ENCODE measurements around the gene RNF149.
A peak's percentile ranks its signal among the peaks of the same experiment; 100 is the strongest.
"Not testable (repeated sequence)": the region's sequence is repeated elsewhere in the genome, so short reads cannot be mapped to it uniquely, and the experiment has no call there.

The RNF149 gene

DNA sequence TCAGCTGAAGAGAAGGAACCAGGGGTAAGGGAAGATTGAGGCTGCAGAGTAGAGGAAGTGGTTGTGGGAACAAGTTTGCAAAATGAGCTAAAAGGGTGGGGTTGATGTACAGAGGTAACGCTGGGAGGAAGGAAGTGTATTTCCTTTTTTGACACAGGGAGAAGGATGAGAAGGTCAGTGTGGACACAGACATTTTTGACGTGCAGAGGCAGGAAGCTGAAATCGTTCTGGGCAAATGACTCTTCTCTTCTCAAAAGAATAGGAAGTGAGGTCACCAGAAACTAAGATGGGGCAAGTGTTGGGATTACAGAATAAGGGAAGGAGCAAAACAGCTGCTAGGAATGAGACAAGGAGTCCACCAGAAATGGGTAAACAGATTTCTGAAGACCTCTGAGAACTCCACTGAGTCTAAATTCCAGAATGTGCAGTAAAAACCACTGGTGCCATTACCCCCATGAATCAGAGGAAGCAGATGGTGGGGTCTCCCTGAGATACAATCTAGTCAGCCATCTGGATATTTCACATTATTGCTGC, 20.0 kb upstream of the RNF149 start:
- TF ChIP-seq, protein P1, sequence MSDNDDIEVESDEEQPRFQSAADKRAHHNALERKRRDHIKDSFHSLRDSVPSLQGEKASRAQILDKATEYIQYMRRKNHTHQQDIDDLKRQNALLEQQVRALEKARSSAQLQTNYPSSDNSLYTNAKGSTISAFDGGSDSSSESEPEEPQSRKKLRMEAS (IDR thresholded peaks at IDR 0.05; ENCODE audit: low read depth, low read length), result peak; percentile 62
- TF ChIP-seq POLR2A (IDR thresholded peaks at IDR 0.05; ENCODE audit: extremely low read depth, insufficient read length), result no peak
- no peak overlapping the region for H3K4me3 ChIP-seq (ENCODE audit: low read depth, low read length)
- peak; percentile 93 for DNase-seq (ENCODE audit: low read depth)

DNA sequence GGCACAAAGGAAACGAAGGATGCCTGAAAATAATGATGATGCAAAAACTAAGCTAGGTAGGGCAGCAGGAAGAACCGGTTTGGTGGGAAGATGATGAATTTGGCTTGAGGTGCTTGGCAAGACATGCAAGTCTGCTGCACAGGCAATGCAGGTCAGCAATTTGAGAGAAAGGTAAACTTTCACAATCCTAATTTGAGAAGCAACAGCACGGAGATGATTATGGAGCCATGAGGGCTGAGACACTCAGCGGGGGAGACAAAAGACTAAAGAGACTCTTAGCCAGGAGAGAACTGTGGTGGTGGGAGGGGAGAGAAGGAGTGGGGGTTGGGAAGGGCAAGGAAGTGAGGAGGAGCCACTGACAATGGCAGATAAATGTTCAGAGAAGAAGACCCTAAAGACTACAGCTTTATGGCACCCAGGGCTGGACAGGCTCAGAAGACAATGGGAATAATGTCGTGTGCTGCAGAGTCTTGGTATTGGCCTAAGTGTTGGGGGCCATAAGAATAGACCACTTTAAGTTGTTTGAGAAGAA, 19.4 kb upstream of the RNF149 start:
- no peak for DNase-seq (ENCODE audit: low read depth)
- TF ChIP-seq, protein P2, sequence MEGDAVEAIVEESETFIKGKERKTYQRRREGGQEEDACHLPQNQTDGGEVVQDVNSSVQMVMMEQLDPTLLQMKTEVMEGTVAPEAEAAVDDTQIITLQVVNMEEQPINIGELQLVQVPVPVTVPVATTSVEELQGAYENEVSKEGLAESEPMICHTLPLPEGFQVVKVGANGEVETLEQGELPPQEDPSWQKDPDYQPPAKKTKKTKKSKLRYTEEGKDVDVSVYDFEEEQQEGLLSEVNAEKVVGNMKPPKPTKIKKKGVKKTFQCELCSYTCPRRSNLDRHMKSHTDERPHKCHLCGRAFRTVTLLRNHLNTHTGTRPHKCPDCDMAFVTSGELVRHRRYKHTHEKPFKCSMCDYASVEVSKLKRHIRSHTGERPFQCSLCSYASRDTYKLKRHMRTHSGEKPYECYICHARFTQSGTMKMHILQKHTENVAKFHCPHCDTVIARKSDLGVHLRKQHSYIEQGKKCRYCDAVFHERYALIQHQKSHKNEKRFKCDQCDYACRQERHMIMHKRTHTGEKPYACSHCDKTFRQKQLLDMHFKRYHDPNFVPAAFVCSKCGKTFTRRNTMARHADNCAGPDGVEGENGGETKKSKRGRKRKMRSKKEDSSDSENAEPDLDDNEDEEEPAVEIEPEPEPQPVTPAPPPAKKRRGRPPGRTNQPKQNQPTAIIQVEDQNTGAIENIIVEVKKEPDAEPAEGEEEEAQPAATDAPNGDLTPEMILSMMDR (IDR thresholded peaks at IDR 0.05; ENCODE audit: low read depth, low read length), result no peak
- TF ChIP-seq, protein P1 (IDR thresholded peaks at IDR 0.05; ENCODE audit: low read depth, low read length), result no peak
- no peak for TF ChIP-seq MYC (IDR thresholded peaks at IDR 0.05; ENCODE audit: low read depth, low read length)
- TF ChIP-seq POLR2A (IDR thresholded peaks at IDR 0.05; ENCODE audit: extremely low read depth, insufficient read length), result no peak
- no peak overlapping the region for H3K4me3 ChIP-seq (ENCODE audit: low read depth, low read length)

DNA sequence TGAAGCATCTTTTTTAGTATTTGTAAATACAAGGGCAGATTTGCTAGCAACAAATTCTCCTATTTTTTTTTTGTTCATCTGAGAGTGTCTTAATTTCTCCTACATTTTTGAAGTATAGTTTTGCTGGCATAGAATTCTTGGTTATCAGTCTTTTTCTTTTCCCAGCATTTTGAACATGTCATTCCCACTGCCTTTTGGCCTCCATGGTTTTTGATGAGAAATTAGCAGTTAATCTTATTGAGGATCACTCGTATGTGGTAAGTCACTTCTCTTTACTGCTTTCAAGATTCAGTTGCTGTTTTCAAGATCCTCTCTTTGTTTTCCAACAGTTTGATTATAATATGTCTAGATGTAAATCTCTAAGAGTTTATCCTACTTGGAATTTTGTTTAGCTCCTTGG, 16.9 kb upstream of the RNF149 start:
- H3K4me3 ChIP-seq (ENCODE audit: low read depth, low read length), result no peak overlapping the region
- no peak for TF ChIP-seq MYC (IDR thresholded peaks at IDR 0.05; ENCODE audit: low read depth, low read length)
- TF ChIP-seq POLR2A (IDR thresholded peaks at IDR 0.05; ENCODE audit: extremely low read depth, insufficient read length), result no peak
- TF ChIP-seq, protein P1 (IDR thresholded peaks at IDR 0.05; ENCODE audit: low read depth, low read length), result no peak
- TF ChIP-seq, protein P2 (IDR thresholded peaks at IDR 0.05; ENCODE audit: low read depth, low read length), result no peak
- no peak for DNase-seq (ENCODE audit: low read depth)

DNA sequence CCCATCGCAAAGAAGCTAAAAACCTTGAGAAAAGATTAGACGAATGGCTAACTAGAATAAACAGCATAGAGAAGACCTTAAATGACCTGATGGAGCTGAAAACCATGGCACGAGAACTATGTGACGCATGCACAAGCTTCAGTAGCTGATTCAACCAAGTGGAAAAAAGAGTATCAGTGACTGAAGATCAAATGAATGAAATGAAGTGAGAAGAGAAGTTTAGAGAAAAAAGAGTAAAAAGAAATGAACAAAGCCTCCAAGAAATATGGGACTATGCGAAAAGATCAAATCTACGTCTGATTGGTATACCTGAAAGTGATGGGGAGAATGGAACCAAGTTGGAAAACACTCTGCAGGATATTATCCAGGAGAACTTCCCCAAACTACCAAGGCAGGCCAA, 8.1 kb upstream of the RNF149 start:
- not testable (repeated sequence) for DNase-seq (ENCODE audit: low read depth); H3K4me3 ChIP-seq (ENCODE audit: low read depth, low read length)

DNA sequence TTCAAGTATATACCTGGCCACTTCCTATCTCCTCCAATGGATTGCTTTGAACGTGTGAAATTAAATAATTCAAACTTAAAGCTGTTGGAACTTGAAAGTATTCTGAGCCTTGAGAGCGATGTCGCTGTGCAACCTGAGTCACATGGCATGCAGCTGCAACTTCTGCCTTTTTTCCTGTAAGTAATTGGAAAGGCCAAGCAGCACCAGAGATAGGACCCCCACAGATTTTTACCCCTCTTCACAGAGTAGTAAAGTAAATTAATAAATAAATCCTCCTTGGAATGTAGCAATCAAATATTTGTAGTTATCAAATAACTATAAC, 3.2 kb upstream of the RNF149 start:
- DNase-seq (ENCODE audit: low read depth), result peak; percentile 37
- no peak overlapping the region for H3K4me3 ChIP-seq (ENCODE audit: low read depth, low read length)
- TF ChIP-seq MYC (IDR thresholded peaks at IDR 0.05; ENCODE audit: low read depth, low read length), result peak; percentile 44; the same call in 1 of the 2 replicates
- TF ChIP-seq, protein P2 (IDR thresholded peaks at IDR 0.05; ENCODE audit: low read depth, low read length), result no peak
- TF ChIP-seq POLR2A (IDR thresholded peaks at IDR 0.05; ENCODE audit: extremely low read depth, insufficient read length), result no peak
- TF ChIP-seq, protein P1 (IDR thresholded peaks at IDR 0.05; ENCODE audit: low read depth, low read length), result peak; percentile 82

DNA sequence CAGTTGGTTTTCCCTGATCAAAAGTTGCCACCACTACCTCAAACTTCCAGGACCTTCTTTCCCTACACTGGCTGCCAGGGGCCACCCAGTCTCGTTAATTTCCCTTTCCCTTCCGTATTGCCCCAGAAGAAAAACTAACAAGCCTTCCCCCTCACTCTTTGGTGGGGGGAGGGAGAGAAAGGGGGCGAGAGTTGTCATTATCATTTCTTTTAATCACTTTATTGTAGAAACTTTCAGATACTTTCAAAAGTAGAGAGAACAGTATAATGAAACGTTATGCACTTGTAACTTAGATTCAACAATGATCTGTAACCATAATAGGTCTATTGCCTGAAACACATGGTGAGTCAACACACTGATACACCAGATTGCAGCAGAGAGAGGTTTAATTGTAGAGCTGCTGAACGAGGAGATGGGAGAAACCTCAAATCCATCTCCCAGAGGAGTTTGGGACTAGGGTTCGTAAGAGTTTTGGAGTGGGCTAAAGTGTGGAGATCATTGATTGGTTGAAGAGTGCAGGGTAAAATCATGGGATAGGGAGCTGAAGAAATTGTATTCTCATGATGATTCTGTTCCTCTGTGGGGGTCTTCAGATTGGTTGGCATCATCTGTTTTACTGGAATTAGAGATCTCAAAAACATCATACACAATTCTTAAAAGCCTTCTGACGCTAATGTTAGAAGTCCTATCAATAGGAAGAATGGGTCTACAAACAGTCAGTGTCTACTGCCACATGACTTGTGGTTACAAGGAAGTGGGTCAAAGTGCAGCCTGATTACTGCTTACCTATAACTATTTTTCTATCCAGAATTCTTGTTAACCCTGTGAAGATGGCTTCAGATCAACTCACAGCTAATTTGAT, 2.6 kb upstream of the RNF149 start:
- DNase-seq (ENCODE audit: low read depth), result peak; percentile 35
- TF ChIP-seq POLR2A (IDR thresholded peaks at IDR 0.05; ENCODE audit: extremely low read depth, insufficient read length) (no peak), MYC (IDR thresholded peaks at IDR 0.05; ENCODE audit: low read depth, low read length) (no peak)
- TF ChIP-seq, protein P1 (IDR thresholded peaks at IDR 0.05; ENCODE audit: low read depth, low read length), result no peak
- TF ChIP-seq, protein P2 (IDR thresholded peaks at IDR 0.05; ENCODE audit: low read depth, low read length), result no peak
- no peak overlapping the region for H3K4me3 ChIP-seq (ENCODE audit: low read depth, low read length)

Measured in NB4 (cell line).